Osteoblast (primary cell): ENCODE results near the gene NTHL1. TPM values are rescaled to one million over a fixed set of nuclear protein-coding genes. Genes with fewer than 3 reads are reported as not detected.

ENCODE experiments used
- DNase-seq: peaks from one replicate; pipeline ENCODE4 v3.0.0; 2011; ENCODE audit warnings: low spot score, mixed read lengths; ENCODE audit not compliant: insufficient read length; ENCODE audit errors: missing footprints
- H2AFZ ChIP-seq: 2 replicates; pipeline ENCODE4 v1.6.0; 2011; ENCODE audit warnings: mild to moderate bottlenecking, low read length
- H3K27ac ChIP-seq: 2 replicates; pipeline ENCODE4 v1.5.1; 2011; ENCODE audit warnings: mild to moderate bottlenecking, low read depth, low read length, moderate library complexity
- H3K27me3 ChIP-seq: 2 replicates; pipeline ENCODE4 v1.6.0; 2012; ENCODE audit warnings: mild to moderate bottlenecking, control low read depth, inconsistent platforms, low read length, moderate library complexity; ENCODE audit not compliant: insufficient read depth
- H3K36me3 ChIP-seq: 2 replicates; pipeline ENCODE4 v1.5.1; 2011; ENCODE audit warnings: mild to moderate bottlenecking, low read length, control low read depth, moderate library complexity; ENCODE audit not compliant: insufficient read depth
- H3K4me1 ChIP-seq: 2 replicates; pipeline ENCODE4 v1.5.1; 2011; ENCODE audit warnings: mild to moderate bottlenecking, low read length, control low read depth, moderate library complexity; ENCODE audit not compliant: insufficient read depth
- H3K4me2 ChIP-seq: 2 replicates; pipeline ENCODE4 v1.6.0; 2011; ENCODE audit warnings: mild to moderate bottlenecking, low read length; ENCODE audit not compliant: insufficient read depth
- H3K4me3 ChIP-seq: fragments of 200-600 bp; sonication (generic); 3 replicates; pipeline ENCODE4 v1.5.1; 2012; ENCODE audit warnings: mild to moderate bottlenecking, low read length, inconsistent platforms; ENCODE audit not compliant: insufficient read depth
- H3K79me2 ChIP-seq: 2 replicates; pipeline ENCODE4 v1.6.0; 2012; ENCODE audit warnings: mild to moderate bottlenecking, low read length, control low read depth, inconsistent platforms; ENCODE audit not compliant: insufficient read depth
- H3K9me3 ChIP-seq: 2 replicates; pipeline ENCODE4 v1.5.1; 2011; ENCODE audit warnings: low read depth, low read length, control low read depth
- H4K20me1 ChIP-seq: 2 replicates; pipeline ENCODE4 v1.6.0; 2012; ENCODE audit warnings: mild to moderate bottlenecking, low read length, control low read depth; ENCODE audit not compliant: insufficient read depth
- total RNA-seq: library from RNA; depleted of rRNA; stranded (reverse); fragments of >200 nt; gene quantifications from 2 replicates; pipeline ENCODE4 v1.2.3, GENCODE V29; 2012
- TF ChIP-seq, protein P1 (sequence below): IDR thresholded peaks from 2 replicates; pipeline ENCODE4 v1.5.1; 2011; ENCODE audit warnings: mild to moderate bottlenecking, low read depth, low read length, moderate library complexity; ENCODE audit errors: extremely low read depth

Gene NTHL1
- total RNA-seq, 1 donor: 22.8 TPM

GRCh38 chr16:2074071-2074470, 26.4 kb upstream of the NTHL1 start:
- H2AFZ ChIP-seq: no peak overlapping the region
- no peak overlapping the region for H3K27ac ChIP-seq
- H3K9me3 ChIP-seq: no peaks in the 10 kb centered on the region
- peaks cover 45% of the 10 kb centered on the region for H3K36me3 ChIP-seq
- no peak for DNase-seq
- TF ChIP-seq, protein P1, sequence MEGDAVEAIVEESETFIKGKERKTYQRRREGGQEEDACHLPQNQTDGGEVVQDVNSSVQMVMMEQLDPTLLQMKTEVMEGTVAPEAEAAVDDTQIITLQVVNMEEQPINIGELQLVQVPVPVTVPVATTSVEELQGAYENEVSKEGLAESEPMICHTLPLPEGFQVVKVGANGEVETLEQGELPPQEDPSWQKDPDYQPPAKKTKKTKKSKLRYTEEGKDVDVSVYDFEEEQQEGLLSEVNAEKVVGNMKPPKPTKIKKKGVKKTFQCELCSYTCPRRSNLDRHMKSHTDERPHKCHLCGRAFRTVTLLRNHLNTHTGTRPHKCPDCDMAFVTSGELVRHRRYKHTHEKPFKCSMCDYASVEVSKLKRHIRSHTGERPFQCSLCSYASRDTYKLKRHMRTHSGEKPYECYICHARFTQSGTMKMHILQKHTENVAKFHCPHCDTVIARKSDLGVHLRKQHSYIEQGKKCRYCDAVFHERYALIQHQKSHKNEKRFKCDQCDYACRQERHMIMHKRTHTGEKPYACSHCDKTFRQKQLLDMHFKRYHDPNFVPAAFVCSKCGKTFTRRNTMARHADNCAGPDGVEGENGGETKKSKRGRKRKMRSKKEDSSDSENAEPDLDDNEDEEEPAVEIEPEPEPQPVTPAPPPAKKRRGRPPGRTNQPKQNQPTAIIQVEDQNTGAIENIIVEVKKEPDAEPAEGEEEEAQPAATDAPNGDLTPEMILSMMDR: no peak
- H3K4me2 ChIP-seq: no peak overlapping the region
- no peak overlapping the region for H3K4me3 ChIP-seq
- H3K79me2 ChIP-seq: no peaks in the 10 kb centered on the region
- no peaks in the 10 kb centered on the region for H4K20me1 ChIP-seq
- H3K27me3 ChIP-seq: no peaks in the 10 kb centered on the region
- H3K4me1 ChIP-seq: no peaks in the 10 kb centered on the region

DNA sequence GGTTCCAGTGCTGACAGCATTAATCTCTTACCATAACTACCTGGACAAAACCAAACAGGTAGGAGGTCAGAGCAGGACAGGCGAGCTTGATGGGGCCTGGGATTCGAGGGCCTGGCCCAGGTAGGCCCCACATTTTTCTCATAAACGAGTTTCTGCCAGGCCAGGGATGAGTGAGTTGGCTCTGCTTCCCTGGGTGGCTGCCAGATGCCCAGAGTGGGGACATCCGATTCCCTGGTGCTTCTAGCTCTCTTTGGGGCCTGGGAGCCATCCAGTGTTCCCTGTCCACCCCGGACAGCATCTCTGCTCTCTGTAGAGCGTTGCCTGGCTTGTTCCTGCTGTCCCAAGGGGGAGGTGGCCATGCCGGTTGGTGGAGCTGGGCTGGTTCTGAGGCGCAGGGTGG, 25.3 kb upstream of the NTHL1 start:
- Histone ChIP-seq H3K27ac (no peak overlapping the region), H3K79me2 (no peaks in the 10 kb centered on the region), H3K4me3 (no peak overlapping the region), H4K20me1 (no peaks in the 10 kb centered on the region), H3K9me3 (no peaks in the 10 kb centered on the region), H3K4me2 (no peak overlapping the region), H3K4me1 (no peaks in the 10 kb centered on the region), H3K27me3 (no peaks in the 10 kb centered on the region), H2AFZ (no peak overlapping the region), H3K36me3 (peaks cover 54% of the 10 kb centered on the region)
- no peak for DNase-seq
- TF ChIP-seq, protein P1: no peak

GRCh38 chr16:2071454-2072202, 24.0 kb upstream of the NTHL1 start:
- no peak for DNase-seq
- no peak overlapping the region for H3K4me3 ChIP-seq
- H3K4me2 ChIP-seq: no peak overlapping the region
- no peaks in the 10 kb centered on the region for H3K27me3 ChIP-seq
- no peaks in the 10 kb centered on the region for H4K20me1 ChIP-seq
- H3K4me1 ChIP-seq: no peaks in the 10 kb centered on the region
- H3K79me2 ChIP-seq: no peaks in the 10 kb centered on the region
- no peak overlapping the region for H2AFZ ChIP-seq
- TF ChIP-seq, protein P1: no peak
- peaks cover 47% of the 10 kb centered on the region for H3K36me3 ChIP-seq
- H3K9me3 ChIP-seq: no peaks in the 10 kb centered on the region
- no peak overlapping the region for H3K27ac ChIP-seq

GRCh38 chr16:2070576-2071453, 23.2 kb upstream of the NTHL1 start:
- Histone ChIP-seq H3K27me3 (no peaks in the 10 kb centered on the region), H3K4me3 (no peak overlapping the region), H3K79me2 (no peaks in the 10 kb centered on the region), H3K9me3 (no peaks in the 10 kb centered on the region), H3K27ac (no peak overlapping the region), H2AFZ (no peak overlapping the region), H3K36me3 (peaks cover 55% of the 10 kb centered on the region), H3K4me2 (no peak overlapping the region), H4K20me1 (no peaks in the 10 kb centered on the region), H3K4me1 (no peaks in the 10 kb centered on the region)
- TF ChIP-seq, protein P1: no peak
- DNase-seq: no peak
